Parathyroid adenoma (tissue), 2 donors: ENCODE results near the gene PYCR2.

Experiments
- H2AFZ ChIP-seq: fragments of 300-600 bp; sonication (generic); one replicate; pipeline ENCODE4 v1.7.0; 2017; ENCODE audit warnings: antibody characterized with exemption, mild to moderate bottlenecking
- H3K27ac ChIP-seq: fragments of 300-600 bp; sonication (generic); one replicate; pipeline ENCODE4 v1.7.0; 2017
- H3K27me3 ChIP-seq: fragments of 300-600 bp; sonication (generic); one replicate; pipeline ENCODE4 v1.7.0; 2017; ENCODE audit warnings: low read length; ENCODE audit not compliant: control insufficient read depth, insufficient read depth
- H3K36me3 ChIP-seq: fragments of 300-600 bp; sonication (generic); one replicate; pipeline ENCODE4 v1.7.0; 2017; ENCODE audit warnings: low read length; ENCODE audit not compliant: control insufficient read depth, insufficient read depth
- H3K4me1 ChIP-seq: fragments of 300-600 bp; sonication (generic); one replicate; pipeline ENCODE4 v1.7.0; 2017; ENCODE audit warnings: control low read depth
- H3K4me2 ChIP-seq: fragments of 300-600 bp; sonication (generic); one replicate; pipeline ENCODE4 v1.7.0; 2017; ENCODE audit warnings: low read length
- H3K4me3 ChIP-seq: fragments of 300-600 bp; sonication (generic); one replicate; pipeline ENCODE4 v1.7.0; 2017; ENCODE audit warnings: low read depth, low read length
- H3K79me2 ChIP-seq: fragments of 300-600 bp; sonication (generic); one replicate; pipeline ENCODE4 v1.7.0; 2017; ENCODE audit warnings: control low read depth
- H3K9ac ChIP-seq: fragments of 300-600 bp; sonication (generic); one replicate; pipeline ENCODE4 v1.7.0; 2017; ENCODE audit warnings: mild to moderate bottlenecking
- H3K9me3 ChIP-seq: fragments of 300-600 bp; sonication (generic); one replicate; pipeline ENCODE4 v1.7.0; 2017; ENCODE audit warnings: low read length; ENCODE audit not compliant: control insufficient read depth
- CTCF ChIP-seq: fragments of 300-600 bp; sonication (generic); IDR thresholded peaks from one replicate; pipeline ENCODE4 v1.7.0; 2017; ENCODE audit warnings: antibody characterized with exemption, mild to moderate bottlenecking
- donor health status: primary hyperparathyroidism.

Gene PYCR2

GRCh38 chr1:225881081-225881958 is 42.7 kb downstream of the PYCR2 start:
- H3K4me2 ChIP-seq: peak overlapping the region; percentile 99
- TF ChIP-seq CTCF: no peak
- H3K36me3 ChIP-seq: no peaks in the 10 kb centered on the region
- peak overlapping the region; percentile 67 for H3K27ac ChIP-seq
- H3K9me3 ChIP-seq: no peaks in the 10 kb centered on the region
- H3K4me1 ChIP-seq: peaks cover 5% of the 10 kb centered on the region
- H2AFZ ChIP-seq: peak overlapping the region; percentile 85
- no peak overlapping the region for H3K9ac ChIP-seq
- H3K79me2 ChIP-seq: no peaks in the 10 kb centered on the region
- H3K4me3 ChIP-seq: peak overlapping the region; percentile 98
- H3K27me3 ChIP-seq: no peaks in the 10 kb centered on the region

GRCh38 chr1:225880636-225881035 is 43.4 kb downstream of the PYCR2 start:
- Histone ChIP-seq H3K4me2 (peak overlapping the region; percentile 99), H3K9me3 (no peaks in the 10 kb centered on the region), H3K4me3 (no peak overlapping the region), H3K27me3 (no peaks in the 10 kb centered on the region), H3K79me2 (no peaks in the 10 kb centered on the region), H3K27ac (no peak overlapping the region), H3K36me3 (no peaks in the 10 kb centered on the region), H3K4me1 (peaks cover 5% of the 10 kb centered on the region), H2AFZ (no peak overlapping the region), H3K9ac (no peak overlapping the region)
- no peak for TF ChIP-seq CTCF

- no peak overlapping the region for H2AFZ ChIP-seq
- no peak for TF ChIP-seq CTCF
- peaks cover 5% of the 10 kb centered on the region for H3K4me1 ChIP-seq
- H3K27me3 ChIP-seq: no peaks in the 10 kb centered on the region
- no peak overlapping the region for H3K4me3 ChIP-seq
- no peaks in the 10 kb centered on the region for H3K36me3 ChIP-seq
- no peaks in the 10 kb centered on the region for H3K79me2 ChIP-seq
- H3K9ac ChIP-seq: no peak overlapping the region
- H3K4me2 ChIP-seq: no peak overlapping the region
- H3K9me3 ChIP-seq: no peaks in the 10 kb centered on the region
- no peak overlapping the region for H3K27ac ChIP-seq
Observed at GRCh38 chr1:225880222-225880588, 43.8 kb downstream of the PYCR2 start.

GRCh38 chr1:225879521-225880221 is 44.4 kb downstream of the PYCR2 start:
- Histone ChIP-seq H3K9me3 (no peaks in the 10 kb centered on the region), H3K9ac (no peak overlapping the region), H2AFZ (no peak overlapping the region), H3K36me3 (no peaks in the 10 kb centered on the region), H3K4me1 (peaks cover 5% of the 10 kb centered on the region), H3K4me2 (no peak overlapping the region), H3K4me3 (no peak overlapping the region), H3K27ac (no peak overlapping the region), H3K79me2 (no peaks in the 10 kb centered on the region), H3K27me3 (no peaks in the 10 kb centered on the region)
- TF ChIP-seq CTCF: no peak
